ENCODE measurements around the gene DBH. TPM values are rescaled to one million over a fixed set of nuclear protein-coding genes. Genes with fewer than 3 reads are reported as not detected.
A peak's percentile ranks its signal among the peaks of the same experiment; 100 is the strongest.

DBH gene
- total and polyA plus RNA-seq, 8 donors = 0.08 to 2.2 (median 1.3) TPM

GRCh38 chr9:133702798-133703590 is 66.8 kb downstream of the DBH start:
- DNase-seq = peak in 2 of 4 donors; percentile 26 to 73
- ATAC-seq = no peak
- Histone ChIP-seq H3K9me3 (no peaks in the 10 kb centered on the region), H3K27me3 (peaks cover 0 to 35% of the 10 kb centered on the region in 2 donors), H3K4me3 (no peak overlapping the region), H3K4me1 (peaks cover 6 to 19% of the 10 kb centered on the region in 2 donors), H3K36me3 (no peaks in the 10 kb centered on the region), H3K27ac (peak overlapping the region in 1 of 2 donors; percentile 48)
- TF ChIP-seq, protein P1, sequence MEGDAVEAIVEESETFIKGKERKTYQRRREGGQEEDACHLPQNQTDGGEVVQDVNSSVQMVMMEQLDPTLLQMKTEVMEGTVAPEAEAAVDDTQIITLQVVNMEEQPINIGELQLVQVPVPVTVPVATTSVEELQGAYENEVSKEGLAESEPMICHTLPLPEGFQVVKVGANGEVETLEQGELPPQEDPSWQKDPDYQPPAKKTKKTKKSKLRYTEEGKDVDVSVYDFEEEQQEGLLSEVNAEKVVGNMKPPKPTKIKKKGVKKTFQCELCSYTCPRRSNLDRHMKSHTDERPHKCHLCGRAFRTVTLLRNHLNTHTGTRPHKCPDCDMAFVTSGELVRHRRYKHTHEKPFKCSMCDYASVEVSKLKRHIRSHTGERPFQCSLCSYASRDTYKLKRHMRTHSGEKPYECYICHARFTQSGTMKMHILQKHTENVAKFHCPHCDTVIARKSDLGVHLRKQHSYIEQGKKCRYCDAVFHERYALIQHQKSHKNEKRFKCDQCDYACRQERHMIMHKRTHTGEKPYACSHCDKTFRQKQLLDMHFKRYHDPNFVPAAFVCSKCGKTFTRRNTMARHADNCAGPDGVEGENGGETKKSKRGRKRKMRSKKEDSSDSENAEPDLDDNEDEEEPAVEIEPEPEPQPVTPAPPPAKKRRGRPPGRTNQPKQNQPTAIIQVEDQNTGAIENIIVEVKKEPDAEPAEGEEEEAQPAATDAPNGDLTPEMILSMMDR (IDR thresholded peaks at IDR 0.05) = no peak
- intact Hi-C loops (cut with DNase I) = no loop called here

DNA sequence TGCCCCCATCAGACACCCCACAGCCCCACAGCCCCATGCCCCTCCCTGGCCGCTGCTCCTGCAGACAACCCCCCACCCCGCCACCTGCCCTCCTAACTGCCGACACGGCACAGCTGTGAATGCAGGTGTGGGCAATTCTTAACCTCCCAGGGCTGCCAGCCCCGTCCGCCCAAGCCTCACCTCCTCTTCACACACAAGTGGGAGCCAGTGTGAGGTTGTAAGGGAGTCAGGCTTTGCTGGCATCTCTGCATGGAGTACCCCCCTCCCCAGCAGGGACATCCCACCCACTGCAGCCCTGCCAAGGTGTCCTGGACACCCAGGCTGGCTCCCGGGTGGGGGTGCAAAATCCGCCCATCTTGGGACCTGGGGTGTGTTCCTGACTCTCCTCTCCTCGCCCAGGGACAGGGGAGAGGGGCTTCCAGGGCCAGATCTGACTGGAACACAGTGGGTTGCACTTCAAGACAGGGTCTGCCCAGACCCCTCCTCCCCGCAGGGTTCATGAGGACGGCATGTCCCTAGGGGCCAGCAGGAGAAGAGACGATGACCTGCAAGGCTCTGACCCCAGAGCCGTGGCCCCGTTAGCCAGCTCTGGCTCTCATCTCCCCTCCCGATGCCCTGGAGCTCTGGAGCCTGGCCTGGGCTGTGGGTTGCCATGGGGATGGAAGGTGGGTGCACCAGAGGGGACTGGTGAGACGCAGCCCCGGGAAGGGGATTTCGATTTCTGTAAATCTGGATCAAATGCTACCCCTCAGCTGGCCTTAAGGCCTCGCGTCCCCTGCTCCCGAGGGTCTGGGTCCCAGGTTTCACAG is 67.6 kb downstream of the DBH start:
- intact Hi-C loops (cut with DNase I) = no loop called here
- ATAC-seq (no peak), DNase-seq (peak in 2 of 4 donors; percentile 32 to 68)
- Histone ChIP-seq H3K4me3 (no peak overlapping the region), H3K27me3 (peaks cover 0 to 35% of the 10 kb centered on the region in 2 donors), H3K4me1 (peaks cover 6 to 19% of the 10 kb centered on the region in 2 donors), H3K36me3 (no peaks in the 10 kb centered on the region), H3K27ac (no peak overlapping the region), H3K9me3 (no peaks in the 10 kb centered on the region)
- TF ChIP-seq, protein P1 (IDR thresholded peaks at IDR 0.05) = no peak

- intact Hi-C loops (cut with DNase I) = no loop called here
- H3K4me3 ChIP-seq = no peak overlapping the region
- no peak for ATAC-seq
Measured at GRCh38 chr9:133704711-133705181, 68.6 kb downstream of the DBH start.

DNA sequence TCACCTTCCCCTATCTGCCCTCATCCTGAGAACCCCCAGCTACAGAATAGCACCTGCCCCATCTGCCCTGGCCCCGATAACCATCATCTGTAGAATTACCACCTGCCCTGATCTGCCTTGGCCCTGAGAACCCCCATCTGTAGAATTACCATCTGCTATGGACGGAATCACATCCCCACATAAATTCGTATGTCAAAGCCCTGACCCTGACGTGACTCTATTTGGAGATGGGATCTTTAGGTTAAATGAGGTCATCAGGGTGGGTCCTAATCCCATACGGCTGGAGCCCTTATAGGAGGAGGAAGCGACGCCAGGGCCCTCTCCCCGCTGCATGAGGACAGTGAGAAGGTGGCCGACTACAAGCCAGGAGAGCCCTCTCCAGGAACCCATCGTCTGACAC is 69.4 kb downstream of the DBH start:
- intact Hi-C loops (cut with DNase I) = no loop called here

More at GRCh38 chr9:133704711-133705181, 68.6 kb downstream of the DBH start:
- peak in 1 of 4 donors; percentile 70 for DNase-seq
- Histone ChIP-seq H3K4me1 (peaks cover 6 to 19% of the 10 kb centered on the region in 2 donors), H3K36me3 (no peaks in the 10 kb centered on the region), H3K27ac (no peak overlapping the region), H3K27me3 (peaks cover 0 to 35% of the 10 kb centered on the region in 2 donors), H3K9me3 (no peaks in the 10 kb centered on the region)
- TF ChIP-seq, protein P1 (IDR thresholded peaks at IDR 0.05) = no peak

More for the DNA sequence above, 69.4 kb downstream of the DBH start:
- Histone ChIP-seq H3K27me3 (peaks cover 0 to 35% of the 10 kb centered on the region in 2 donors), H3K9me3 (no peaks in the 10 kb centered on the region), H3K36me3 (no peaks in the 10 kb centered on the region), H3K4me3 (no peak overlapping the region), H3K4me1 (peaks cover 6 to 19% of the 10 kb centered on the region in 2 donors), H3K27ac (no peak overlapping the region)
- no peak for ATAC-seq
- TF ChIP-seq, protein P1 (IDR thresholded peaks at IDR 0.05) = no peak
- no peak for DNase-seq
